Smooth muscle cell (in vitro differentiated cells): ENCODE measurements around the gene ACOT7. TPM values are rescaled to one million over a fixed set of nuclear protein-coding genes. Genes with fewer than 3 reads are reported as not detected.

Experiments
- DNase-seq: peaks from one replicate; lab custom pipeline; 2025; ENCODE audit not compliant: unreplicated experiment; lab: John Stamatoyannopoulos, UW
- H2AFZ ChIP-seq: fragments of 200-600 bp; sonication (generic); 2 replicates; pipeline ENCODE4 v1.6.0; 2016; ENCODE audit warnings: antibody characterized with exemption, low read depth, mild to moderate bottlenecking
- H3F3A ChIP-seq: fragments of 200-600 bp; sonication (generic); 2 replicates; pipeline ENCODE4 v1.6.0; 2017; ENCODE audit warnings: antibody characterized with exemption, low read depth
- H3K27ac ChIP-seq: fragments of 200-600 bp; sonication (generic); 2 replicates; pipeline ENCODE4 v1.5.1; 2016; ENCODE audit warnings: low read depth, mild to moderate bottlenecking
- H3K27me3 ChIP-seq: fragments of 200-600 bp; sonication (generic); 2 replicates; pipeline ENCODE4 v1.6.1; 2016; ENCODE audit warnings: low read depth, mild to moderate bottlenecking
- H3K36me3 ChIP-seq: fragments of 200-600 bp; sonication (generic); 2 replicates; pipeline ENCODE4 v1.5.1; 2016; ENCODE audit warnings: low read depth
- H3K4me1 ChIP-seq: fragments of 200-600 bp; sonication (generic); 2 replicates; pipeline ENCODE4 v1.5.1; 2016; ENCODE audit warnings: low read depth
- H3K4me2 ChIP-seq: fragments of 200-600 bp; sonication (generic); 2 replicates; pipeline ENCODE4 v1.6.0; 2016; ENCODE audit warnings: mild to moderate bottlenecking
- H3K4me3 ChIP-seq: fragments of 200-600 bp; sonication (generic); 2 replicates; pipeline ENCODE4 v1.5.1; 2016; ENCODE audit warnings: mild to moderate bottlenecking
- H3K79me2 ChIP-seq: fragments of 200-600 bp; sonication (generic); 2 replicates; pipeline ENCODE4 v1.6.0; 2016; ENCODE audit warnings: low read depth, mild to moderate bottlenecking
- H3K9ac ChIP-seq: fragments of 200-600 bp; sonication (generic); 2 replicates; pipeline ENCODE4 v1.6.0; 2016; ENCODE audit warnings: low read depth
- H3K9me3 ChIP-seq: fragments of 200-600 bp; sonication (generic); replicated peaks from 2 replicates; pipeline ENCODE4 v1.5.1; 2016; ENCODE audit warnings: low read depth
- H4K20me1 ChIP-seq: fragments of 200-600 bp; sonication (generic); 2 replicates; pipeline ENCODE4 v1.6.0; 2016; ENCODE audit warnings: low read depth
- WGBS: methylation state at CpG from one replicate; pipeline ENCODE4 v1.1.7; 2016; ENCODE audit warnings: low lambda C conversion rate; 5-methylcytosine and 5-hydroxymethylcytosine counted together
- polyA plus RNA-seq: library from polyadenylated mRNA; unstranded; fragments of >200 nt; fragmentation: Nextera tagmentation; extraction: Ambion mirVana; gene quantifications from 2 replicates; pipeline ENCODE4 v1.2.1, GENCODE V29; 2016
- total RNA-seq: library from RNA; depleted of rRNA; stranded (reverse); fragments of >200 nt; gene quantifications from 2 replicates; pipeline ENCODE4 v1.2.3, GENCODE V29; 2014
- TF ChIP-seq, protein P1 (sequence below): fragments of 200-600 bp; sonication (generic); IDR thresholded peaks from 2 replicates; pipeline ENCODE4 v1.5.1; 2017; ENCODE audit warnings: borderline replicate concordance, mild to moderate bottlenecking, antibody characterized with exemption; ENCODE audit not compliant: insufficient read depth, poor library complexity, severe bottlenecking

Gene ACOT7
- total and polyA plus RNA-seq, 2 experiments from 2014 or later = 19.5 to 53.8 TPM

DNA sequence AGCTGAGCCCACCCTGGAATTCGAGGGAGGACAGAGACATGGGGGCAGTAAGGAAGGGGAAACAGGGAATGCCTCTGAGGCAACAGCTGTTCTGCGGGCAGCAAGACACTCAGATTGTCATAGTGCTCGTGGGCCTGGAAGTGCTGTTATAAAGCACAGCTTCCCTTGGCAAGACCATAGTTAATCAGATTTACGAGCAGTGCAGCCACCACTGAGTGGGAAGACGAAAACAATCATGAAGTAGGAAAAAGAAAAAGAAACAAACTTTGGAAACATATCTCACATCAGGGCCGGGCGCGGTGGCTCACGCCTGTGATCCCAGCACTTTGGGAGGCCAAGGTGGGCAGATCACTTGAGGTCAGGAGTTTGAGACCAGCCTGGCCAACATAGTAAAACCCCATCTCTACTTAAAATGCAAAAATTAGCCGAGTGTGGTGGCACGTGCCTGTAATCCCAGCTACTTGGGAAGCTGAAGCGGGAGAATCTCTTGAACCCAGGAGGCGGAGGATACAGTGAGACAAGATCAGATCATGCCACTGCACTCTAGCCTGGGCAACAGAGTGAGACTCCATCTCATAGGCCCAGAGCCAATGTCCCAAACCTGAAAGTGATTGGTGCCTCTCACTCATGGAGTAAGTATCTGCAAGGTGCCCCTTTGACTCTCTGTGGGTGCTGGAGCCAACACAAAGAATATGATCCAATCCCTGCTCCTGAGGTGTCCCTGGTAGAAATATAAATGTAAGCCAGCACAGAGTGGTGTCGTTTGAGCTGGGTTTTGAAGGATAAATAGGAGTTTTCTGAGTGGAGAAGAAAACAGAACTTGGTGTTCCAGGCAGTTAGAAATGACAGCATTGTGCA is 77.1 kb downstream of the ACOT7 start:
- H3K4me1 ChIP-seq = no peaks in the 10 kb centered on the region
- H3K4me3 ChIP-seq = no peak overlapping the region
- no peaks in the 10 kb centered on the region for H3K9me3 ChIP-seq
- peak overlapping the region; percentile 50 for H3K27ac ChIP-seq
- peaks cover 4% of the 10 kb centered on the region for H3F3A ChIP-seq
- no peak for DNase-seq
- H3K36me3 ChIP-seq = no peaks in the 10 kb centered on the region
- H3K9ac ChIP-seq = no peak overlapping the region
- 60% methylated on average over 14 of the region's 14 CpGs for WGBS
- no peak overlapping the region for H2AFZ ChIP-seq
- no peak overlapping the region for H3K4me2 ChIP-seq
- H3K79me2 ChIP-seq = no peaks in the 10 kb centered on the region
- H3K27me3 ChIP-seq = no peaks in the 10 kb centered on the region
- H4K20me1 ChIP-seq = no peaks in the 10 kb centered on the region
- TF ChIP-seq, protein P1, sequence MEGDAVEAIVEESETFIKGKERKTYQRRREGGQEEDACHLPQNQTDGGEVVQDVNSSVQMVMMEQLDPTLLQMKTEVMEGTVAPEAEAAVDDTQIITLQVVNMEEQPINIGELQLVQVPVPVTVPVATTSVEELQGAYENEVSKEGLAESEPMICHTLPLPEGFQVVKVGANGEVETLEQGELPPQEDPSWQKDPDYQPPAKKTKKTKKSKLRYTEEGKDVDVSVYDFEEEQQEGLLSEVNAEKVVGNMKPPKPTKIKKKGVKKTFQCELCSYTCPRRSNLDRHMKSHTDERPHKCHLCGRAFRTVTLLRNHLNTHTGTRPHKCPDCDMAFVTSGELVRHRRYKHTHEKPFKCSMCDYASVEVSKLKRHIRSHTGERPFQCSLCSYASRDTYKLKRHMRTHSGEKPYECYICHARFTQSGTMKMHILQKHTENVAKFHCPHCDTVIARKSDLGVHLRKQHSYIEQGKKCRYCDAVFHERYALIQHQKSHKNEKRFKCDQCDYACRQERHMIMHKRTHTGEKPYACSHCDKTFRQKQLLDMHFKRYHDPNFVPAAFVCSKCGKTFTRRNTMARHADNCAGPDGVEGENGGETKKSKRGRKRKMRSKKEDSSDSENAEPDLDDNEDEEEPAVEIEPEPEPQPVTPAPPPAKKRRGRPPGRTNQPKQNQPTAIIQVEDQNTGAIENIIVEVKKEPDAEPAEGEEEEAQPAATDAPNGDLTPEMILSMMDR = no peak

DNA sequence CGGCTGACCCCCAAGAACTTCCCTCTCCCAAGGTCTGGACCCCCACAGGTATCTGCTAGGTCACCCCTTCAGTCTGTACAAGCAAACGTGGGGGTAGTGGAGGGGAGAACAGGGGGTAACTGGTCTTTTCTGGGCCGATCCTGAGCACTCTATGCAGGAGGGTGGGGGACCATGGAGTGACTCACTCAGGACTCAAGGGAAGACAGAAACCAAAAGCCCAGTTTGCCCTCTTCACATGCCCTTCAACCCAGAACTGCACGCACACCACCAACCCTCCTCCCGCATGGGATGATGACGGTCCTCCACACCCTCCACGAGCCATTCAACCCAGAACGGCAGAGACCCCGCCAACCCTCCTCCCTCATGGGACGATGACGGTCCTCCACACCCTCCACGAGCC is 79.1 kb downstream of the ACOT7 start:
- Histone ChIP-seq H3F3A (peaks cover 4% of the 10 kb centered on the region), H3K27ac (no peak overlapping the region), H3K9me3 (no peaks in the 10 kb centered on the region), H3K36me3 (no peaks in the 10 kb centered on the region), H3K79me2 (no peaks in the 10 kb centered on the region), H3K4me2 (no peak overlapping the region), H2AFZ (no peak overlapping the region), H3K27me3 (no peaks in the 10 kb centered on the region), H3K9ac (no peak overlapping the region), H4K20me1 (no peaks in the 10 kb centered on the region), H3K4me1 (no peaks in the 10 kb centered on the region), H3K4me3 (no peak overlapping the region)
- WGBS = 94% methylated on average over 12 of the region's 12 CpGs
- no peak for DNase-seq
- TF ChIP-seq, protein P1 = no peak

DNA sequence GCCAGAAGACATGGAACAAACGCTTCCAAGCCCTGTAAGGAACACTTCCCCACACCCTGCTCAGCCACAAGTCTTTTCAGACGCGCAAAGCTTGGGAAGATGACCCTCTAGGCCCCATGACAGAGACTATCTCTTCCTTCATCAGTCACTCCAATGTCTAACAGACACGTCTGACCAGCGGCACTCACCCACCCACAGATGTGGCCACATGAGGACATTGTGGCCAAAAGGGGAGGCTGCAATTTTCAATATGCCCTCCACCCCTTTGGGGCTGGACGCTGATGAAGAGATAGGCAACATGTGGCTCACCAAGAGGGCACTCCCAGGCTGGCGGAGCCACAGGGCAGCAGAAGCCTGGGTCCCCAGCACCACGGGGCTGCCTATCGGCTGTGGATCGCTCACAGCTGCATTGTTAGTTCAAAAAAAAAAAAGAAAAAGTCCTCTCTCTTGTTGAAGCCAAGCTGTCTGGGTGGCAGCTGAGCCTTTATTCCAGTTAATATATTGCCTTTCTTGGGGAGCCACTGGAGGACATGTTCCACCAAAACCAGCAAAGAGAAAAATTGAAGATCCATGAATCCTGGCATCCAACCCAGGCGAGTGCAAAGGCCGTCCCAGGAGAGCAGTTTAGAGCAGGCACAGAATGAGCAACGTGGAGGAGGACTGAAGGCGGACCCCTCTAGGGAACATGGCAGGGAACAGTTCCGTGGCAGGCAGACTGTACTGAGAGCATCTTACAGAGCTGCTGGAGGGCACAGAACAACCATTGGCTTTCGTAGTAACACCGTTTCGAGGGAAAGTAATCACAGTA is 80.0 kb downstream of the ACOT7 start:
- Histone ChIP-seq H4K20me1 (no peaks in the 10 kb centered on the region), H3K27me3 (no peaks in the 10 kb centered on the region), H3K36me3 (no peaks in the 10 kb centered on the region), H3K4me3 (no peak overlapping the region), H3K4me2 (no peak overlapping the region), H3K9me3 (no peaks in the 10 kb centered on the region), H2AFZ (no peak overlapping the region), H3K4me1 (no peaks in the 10 kb centered on the region), H3F3A (peaks cover 4% of the 10 kb centered on the region), H3K9ac (no peak overlapping the region), H3K27ac (no peak overlapping the region), H3K79me2 (no peaks in the 10 kb centered on the region)
- WGBS = 89% methylated on average over 18 of the region's 18 CpGs
- DNase-seq = no peak
- TF ChIP-seq, protein P1 = no peak
